ENCODE measurements around the gene CTNNA2. TPM values are rescaled to one million over a fixed set of nuclear protein-coding genes. Genes with fewer than 3 reads are reported as not detected.

Gene CTNNA2
- 0.06 TPM for polyA plus RNA-seq (2013, experiment 1 of 2; ENCODE audit: insufficient read length)
- 0.17 TPM for polyA plus RNA-seq (2013, experiment 2 of 2; ENCODE audit: insufficient read length)

DNA sequence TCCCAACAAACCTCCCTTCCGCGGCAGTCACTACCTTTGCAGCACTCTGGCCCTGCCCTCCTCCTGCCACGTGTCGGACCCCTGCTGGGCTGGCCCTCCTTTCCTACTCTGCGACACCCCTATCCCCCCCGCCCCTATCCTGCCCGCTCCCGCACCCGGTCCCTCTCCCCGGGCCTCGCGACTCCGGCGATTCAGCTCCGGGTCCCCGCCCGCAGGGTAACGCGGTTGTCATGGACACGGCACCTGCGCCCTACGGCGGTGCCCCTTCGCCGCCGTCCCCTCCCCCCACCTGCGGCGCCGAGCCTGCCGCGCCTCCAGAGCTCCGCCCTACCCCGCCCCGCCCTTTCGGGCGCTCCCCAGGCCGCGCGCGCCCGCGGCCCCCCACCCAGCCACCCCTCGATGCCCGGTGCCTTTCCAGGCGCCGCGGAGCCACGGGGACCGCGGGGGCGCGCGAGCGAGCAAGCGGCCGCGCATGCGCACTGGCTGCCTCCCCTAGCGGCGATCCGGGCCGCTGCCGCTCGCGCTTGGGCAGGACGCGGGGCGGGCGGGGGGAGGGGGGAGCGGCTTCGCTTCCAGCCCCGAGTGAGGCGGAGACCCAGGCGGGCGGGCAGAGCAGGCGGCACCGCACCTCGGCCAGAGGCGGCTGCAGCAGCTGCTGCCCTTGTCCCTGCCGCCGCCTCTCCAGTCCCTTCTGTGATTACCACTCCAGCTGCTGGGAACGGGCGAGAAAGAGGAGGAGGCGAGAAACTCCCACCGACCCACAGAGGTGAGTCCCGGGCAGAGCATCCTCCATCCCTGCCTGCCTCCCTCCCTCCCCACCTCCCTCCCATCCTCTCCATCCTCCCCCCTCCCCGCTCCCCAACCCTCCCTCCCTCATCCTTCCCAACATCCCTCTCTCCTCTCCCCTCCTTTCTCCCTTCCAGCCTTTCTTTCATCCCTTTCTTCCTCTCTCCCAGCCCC is at the start of gene CTNNA2:
TSS of gene CTNNA2 (plus strand) at position 610 of the 960 bp plus-strand sequence.
- peak; percentile 13 for DNase-seq

DNA sequence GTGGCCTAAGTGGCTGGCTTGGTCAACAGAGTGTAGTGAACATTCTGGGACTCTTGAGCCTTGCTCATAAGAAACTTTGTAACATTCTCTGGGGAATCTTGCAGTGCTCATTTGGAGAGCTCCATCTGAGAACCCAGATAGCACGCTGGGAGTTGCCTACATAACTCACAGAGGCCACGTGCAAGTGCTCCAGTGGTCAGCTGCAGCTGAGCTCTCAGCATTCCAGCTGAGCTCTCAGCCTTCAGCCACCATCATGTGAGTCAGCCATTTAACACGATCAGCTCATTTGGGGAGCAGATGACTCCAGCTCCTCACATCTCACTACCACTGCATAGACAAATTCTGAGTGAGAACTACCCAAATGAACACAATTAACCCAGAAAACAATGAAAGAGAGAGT is 25.5 kb upstream of the CTNNA2 start:
- DNase-seq = no peak

DNA sequence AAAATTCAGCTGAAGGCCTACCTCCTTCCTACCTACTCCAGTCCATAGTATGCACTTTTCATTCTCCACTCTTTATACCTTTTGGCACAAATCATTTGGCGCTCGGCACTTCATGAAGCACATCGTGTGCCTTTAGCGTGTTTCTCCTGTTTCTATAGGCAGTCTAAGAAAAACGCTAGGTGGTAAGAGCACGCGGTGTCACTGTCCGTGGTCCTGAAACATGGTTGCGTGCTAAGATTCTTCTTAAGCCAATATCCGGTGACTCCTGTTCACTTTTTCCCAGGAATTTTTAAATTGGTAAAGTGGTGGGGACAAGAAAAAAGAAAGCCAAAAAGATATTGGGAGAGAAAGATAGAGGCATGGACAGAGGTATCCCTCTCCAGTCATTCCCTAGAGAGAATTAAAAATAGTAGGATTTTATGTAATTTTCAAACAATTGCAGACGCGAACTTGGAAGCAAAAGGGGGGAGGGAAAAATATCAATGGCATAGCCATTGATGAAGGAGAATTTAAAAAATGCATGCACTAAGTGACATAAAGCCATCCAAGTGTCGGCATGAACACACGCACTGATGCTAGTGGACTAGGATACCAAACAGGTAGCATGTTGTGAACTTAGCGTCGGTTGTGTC is 1.4 kb upstream of the CTNNA2 start:
- peak; percentile 33 for DNase-seq

DNA sequence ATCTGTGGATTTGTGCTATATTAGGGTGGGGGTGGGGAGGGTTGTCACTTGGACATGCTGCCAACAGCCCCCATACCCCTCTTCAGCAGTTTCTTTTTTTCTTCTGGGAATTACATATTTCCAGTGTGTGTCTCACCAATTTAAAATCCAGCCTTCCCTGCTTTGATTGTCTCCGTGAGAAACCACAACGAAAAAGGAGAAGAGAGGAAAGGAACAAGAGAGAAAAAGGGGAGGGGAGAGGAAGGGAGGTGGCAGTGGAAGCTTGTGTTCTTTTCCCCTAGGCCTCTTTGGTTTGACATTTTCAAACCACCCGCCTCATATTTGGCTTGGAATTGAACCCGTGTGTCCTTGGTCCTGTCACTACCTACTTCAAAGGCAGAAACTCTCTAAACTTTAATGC is 860 bp downstream of the CTNNA2 start:
- DNase-seq = no peak

DNA sequence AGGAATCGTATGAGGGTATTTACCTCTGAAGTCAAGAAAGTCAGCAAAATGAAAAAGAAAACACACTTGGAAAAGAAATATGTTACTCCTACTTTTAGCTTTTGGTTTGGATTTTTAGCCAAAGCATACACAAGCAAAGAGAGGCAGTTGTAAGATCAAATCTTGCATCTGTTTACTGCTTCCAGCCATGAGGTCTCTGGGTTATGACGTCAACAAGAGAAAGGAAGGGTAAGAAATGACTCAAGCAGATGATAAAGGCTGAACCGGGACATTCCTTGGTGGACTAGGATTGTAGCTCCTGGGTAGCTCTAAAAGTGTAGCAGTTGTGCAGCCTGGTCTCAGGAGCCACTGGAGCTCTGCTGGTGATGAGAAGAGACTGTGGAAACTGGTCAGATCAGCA is 16.8 kb downstream of the CTNNA2 start:
- no peak for DNase-seq

DNA sequence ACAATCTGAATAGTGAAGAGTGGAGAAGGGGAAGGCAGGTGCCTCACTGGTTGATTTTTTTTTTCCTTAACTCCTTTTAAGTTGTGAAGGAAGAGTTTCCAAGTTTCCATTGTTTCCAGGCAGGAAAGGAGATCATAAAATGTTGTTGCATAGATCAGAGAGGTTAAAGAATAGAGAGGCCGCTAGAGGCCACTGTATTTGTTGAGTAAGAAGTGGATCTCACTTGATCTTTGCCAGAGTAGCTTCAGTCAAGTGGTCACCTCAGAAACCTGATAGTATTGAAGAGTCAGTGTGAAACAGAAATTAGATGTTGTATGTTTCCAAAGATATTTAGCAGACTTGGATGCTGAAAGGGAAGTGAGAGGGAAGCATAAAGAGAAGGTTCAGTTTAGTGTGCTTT is 17.6 kb downstream of the CTNNA2 start:
- DNase-seq = no peak

DNA sequence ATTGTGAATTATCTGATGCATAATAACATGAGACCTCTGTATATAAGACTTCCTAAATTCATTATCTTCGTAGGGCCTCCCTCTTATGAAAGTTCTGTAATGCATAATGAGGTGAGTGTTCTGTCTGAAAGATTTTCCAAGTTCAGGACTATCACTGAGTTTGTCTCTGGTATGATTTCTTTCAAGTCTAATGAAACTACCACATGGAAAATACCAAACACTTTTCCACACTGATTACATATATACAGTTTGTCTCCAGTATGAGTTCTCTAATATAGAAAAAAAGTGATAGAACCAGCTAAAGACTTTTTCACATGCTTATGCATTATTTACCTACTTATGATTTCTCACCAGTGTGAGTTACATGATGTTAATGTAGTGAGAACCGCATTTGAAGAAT is 34.7 kb downstream of the CTNNA2 start:
- DNase-seq = no peak

DNA sequence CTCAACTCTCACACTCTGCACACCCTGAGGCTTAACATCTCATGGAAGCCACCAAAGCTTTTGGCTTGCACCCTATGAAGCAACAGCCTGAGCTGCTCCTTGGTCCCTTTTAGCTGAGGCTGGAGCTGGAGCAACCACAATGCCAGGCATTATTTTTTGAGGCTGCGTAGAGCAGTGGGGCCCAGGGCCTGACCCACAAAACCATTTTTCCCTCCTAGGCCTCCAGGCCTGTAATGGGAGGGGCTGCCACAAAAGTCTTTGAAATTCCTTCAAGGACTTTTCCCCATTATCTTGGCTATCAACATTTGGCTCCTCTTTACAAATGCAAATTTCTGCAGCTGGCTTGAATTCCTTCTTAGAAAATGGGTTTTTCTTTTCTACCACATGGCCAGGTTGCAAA is 39.8 kb downstream of the CTNNA2 start:
- no peak for DNase-seq

DNA sequence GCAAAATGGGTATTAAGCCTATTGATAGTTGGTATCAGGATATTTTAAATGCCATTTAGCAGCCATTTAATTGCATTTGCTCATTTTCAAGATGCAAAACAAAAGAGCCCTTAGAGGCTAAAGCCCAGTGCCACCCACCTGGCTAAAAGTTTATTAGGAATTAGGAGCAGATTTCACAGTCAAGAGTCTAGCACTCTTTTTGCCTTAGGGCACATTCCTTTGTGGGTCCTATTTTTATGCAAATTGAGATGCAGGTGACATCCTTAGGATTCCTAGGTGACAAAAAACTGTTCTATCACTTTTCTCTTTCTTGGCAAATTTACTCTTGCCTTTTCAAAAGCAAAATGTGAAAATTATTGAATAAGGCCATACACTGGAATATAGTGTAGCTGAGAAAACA is 42.0 kb downstream of the CTNNA2 start:
- DNase-seq = no peak

DNA sequence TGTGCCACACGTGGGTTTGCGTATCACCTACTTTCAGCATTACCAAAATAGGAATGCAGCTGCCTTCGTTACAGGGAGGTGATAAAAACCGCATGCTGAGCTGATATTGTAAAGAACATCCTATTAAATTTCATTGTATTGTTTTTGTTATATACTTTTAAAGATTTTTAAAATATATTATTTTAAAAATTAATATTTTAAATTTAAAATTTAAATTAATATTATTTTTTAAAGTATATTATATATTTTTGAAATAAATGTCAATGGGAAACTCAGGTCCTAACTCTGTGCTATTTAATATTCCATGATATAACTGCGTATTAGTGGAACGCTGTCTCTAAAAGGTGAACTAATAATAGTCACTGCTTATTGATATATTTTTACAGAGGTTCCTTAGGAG is 51.2 kb downstream of the CTNNA2 start:
- no peak for DNase-seq

DNA sequence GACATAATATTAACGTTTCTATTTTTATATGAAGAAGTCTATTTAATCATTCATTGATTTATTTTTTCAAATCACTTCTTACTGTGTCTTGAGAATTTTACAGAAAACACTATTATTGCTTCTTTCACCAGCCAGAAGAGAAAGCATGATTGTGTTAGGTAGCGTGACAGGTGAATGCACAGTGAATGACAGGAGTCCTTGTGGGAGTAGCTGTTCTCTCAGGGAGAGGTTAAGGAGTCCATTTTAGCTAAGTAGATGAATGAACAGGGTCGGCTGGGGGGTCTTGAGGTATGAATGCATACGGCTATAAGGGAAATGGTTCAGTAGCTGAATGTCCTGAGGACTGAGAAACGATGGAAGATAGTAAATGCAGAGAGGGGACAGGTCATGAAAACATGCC is 56.2 kb downstream of the CTNNA2 start:
- no peak for DNase-seq

DNA sequence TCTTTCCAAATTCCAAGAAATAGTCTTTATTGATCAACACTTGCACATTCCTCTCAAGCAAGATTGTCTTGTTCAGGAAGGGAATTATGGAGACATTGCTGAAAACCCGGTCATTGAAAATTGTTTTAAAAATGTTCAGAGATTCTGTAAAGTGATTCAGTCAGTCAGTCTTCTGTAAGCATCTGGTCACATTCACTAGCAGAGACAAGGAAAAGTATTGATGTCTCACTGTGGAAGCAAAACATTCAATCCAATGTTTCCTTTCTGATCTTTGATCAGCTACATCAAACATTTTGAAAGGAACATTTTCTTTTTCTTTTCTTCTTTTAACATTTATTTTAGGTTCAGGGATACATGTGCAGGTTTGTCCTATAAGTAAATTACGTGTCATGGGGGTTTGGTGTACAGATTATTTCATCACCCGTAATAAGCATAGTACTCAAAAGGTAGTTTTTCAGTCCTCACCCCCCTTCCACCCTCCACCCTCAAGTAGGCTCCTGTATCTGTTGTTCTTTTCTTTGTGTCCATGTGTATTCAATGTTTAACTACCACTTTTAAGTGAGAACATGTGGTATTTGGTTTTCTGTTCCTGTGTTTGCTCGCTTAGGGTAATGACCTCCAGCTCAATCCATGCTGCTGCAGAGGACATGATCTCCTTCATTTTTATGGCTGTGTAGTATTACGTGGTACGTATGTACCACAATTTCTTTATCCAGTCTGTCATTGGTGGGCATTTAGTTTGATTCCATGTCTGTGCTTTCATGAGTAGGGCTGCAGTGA is 61.2 kb downstream of the CTNNA2 start:
- no peak for DNase-seq

DNA sequence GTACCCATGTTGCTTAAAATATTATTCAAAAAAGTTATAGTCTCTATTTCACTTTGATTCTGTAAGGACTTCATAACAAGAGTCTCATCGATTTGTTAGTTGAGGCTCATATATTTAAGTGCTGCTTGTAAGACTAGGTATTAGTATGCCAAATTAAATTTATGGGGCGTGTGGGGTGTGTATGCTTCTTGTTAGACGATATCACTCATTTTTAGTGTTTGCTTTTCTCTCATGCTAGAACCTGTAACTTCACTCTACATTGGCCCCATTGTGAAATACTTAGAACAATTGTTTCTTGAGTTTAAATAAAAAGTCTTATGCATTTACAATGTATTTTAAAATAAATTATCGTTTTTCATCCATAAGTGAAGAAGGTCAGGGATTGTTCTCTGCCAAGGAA is 63.6 kb downstream of the CTNNA2 start:
- no peak for DNase-seq

DNA sequence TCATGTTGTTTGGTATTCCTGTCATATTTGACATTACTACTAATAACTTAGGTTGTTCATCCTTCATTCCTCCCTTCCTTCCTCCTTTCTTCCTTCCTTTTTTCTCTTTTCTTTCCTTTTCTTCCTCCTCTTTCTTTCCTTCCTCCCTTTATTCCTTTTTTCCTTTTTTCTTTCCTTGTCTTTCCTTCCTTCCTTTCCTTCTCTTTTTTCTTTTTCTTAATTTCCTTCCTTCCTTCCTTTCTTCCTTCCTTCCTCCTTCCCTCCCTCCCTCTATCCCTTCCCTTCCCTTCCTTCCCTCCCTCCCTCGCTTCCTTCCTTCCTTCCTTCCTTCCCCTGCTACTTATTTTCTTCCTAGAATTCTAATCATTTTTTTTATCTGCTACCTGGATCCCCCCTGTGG is 66.1 kb downstream of the CTNNA2 start:
- no peak for DNase-seq

DNA sequence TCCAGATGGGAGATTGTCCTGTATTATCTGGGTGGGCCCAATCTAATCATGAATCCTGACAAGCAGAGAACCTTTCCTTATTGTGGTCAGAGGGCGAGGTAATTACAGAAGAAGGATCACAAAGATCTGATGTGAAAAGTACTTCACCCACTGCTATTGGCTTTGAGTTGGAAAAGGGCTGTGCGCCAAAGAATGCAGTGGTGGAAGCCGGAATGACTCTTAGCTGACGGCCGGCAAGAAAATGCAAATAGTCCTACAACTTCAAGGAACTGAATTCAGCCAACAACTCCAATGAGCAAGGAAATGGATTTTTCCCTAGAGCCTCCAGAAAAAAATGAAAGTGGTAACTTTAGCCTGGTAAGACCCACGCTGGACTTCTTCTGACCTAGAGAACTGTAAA is 67.3 kb downstream of the CTNNA2 start:
- no peak for DNase-seq

DNA sequence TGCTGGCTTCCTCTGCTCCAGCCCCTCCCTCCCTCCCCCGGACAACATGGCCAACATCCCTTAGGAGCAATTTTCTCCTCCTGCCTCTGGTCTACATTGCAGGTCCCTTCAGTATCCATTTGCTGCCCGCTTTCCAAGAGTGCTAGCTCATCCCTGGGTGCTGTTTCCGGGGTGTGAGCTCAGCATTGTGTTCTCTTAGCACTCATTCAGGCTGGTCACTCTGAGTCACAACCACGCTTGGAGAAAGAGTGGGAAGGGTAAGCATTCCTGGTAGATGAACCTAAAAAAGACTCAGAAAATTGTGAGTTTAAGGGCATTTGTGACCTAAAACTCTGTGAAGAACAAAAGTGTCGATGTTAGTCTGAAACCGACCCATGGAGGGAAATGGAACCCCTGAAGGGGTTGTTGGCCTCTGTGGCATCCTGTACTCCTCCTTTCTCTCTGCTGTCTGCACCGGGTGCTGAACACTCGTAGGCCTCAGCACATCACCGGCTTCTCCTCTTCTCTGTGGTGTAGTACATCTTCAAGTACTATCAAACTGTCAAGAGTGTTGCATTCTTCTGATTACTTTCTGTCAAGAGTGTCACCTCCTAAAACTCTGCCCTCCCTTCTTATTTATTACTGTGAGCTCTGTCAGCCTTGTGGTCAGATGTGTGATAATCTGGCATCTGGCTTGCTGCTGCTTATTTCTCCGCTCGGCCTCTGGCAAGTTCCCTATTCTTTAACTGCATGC is 73.0 kb downstream of the CTNNA2 start:
- peak; percentile 13 for DNase-seq

DNA sequence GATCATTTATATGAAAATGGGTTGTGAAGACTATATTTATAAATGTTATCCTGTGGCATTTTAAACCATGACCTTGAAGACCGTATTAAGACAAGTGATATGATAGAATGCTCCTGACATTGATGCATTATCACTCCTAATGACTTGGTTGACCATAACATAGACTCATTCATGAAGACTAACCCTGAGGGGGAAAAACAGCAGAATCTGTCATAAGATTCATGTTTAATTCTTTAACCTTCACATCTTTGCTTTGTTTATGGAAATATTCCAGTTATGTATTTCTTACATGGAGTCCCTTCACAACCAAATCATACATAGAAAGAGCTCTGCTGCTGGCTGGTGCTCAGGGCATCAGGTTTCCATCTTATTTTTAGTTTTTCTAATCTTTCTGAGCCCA is 78.4 kb downstream of the CTNNA2 start:
- DNase-seq = no peak

DNA sequence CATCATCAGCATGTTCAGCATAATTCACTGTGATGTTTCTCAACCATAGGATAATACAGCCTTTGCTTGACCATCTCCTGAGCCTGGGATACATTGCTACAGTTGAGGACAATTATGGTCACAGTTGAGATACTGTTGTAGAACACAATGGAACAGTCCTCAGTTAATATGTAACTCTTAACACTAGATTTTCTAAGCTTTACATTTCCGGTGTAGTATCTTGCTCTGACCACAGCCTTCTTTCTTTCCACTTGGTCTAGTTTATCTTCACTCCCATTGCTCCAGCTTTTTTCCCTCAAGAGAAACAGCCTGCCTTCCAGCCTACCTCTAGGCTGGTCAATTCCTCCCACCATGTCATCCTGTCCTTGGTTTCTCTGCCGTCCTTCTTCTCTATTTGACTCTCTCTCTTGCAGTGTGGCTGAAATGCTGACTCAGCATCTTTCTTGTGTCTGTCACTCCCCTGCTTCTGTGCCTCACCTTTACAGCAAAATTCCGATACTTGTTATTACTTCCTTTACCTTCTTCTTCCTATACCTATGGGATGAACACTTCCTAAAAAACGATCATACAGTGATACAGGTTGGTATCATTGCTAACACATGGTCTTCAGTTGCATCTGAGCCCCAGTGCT is 80.5 kb downstream of the CTNNA2 start:
- DNase-seq = no peak

DNA sequence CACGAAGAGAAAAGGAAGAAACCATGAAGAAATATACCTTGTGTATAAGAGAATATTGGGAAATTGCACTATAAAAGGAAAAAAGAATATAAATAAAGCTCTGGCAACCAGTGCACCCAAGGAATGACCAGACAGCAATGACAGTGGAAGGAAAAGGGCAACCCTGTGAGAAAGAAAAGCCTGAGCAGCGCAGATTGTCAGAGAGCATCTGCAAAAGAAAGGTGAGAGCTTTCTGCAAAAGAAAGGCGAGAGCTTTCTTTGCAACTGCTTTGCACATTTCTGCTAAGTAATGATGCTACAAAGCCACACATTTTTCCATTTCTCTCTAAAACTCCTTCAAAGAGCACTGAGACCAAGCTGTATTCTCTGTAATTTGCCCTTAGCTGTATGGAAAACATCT is 83.6 kb downstream of the CTNNA2 start:
- no peak for DNase-seq

DNA sequence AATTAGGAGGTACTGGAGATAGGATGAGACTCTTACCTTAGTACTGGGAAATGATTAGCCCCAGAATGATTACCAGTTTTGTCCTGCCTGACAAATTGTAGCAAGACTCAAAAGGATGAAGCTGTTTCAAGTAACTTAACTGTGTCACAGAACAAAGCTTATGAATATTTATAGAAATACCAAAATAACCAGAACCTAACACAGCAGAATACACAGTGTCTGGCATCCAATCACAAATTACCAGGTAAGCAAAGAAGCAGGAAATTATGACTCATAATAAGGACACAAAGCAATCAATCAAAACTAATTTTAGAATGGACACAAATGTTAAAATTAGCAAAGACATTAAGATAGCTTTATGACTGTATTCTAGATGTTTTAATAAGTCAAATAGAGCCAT is 91.9 kb downstream of the CTNNA2 start:
- no peak for DNase-seq

DNA sequence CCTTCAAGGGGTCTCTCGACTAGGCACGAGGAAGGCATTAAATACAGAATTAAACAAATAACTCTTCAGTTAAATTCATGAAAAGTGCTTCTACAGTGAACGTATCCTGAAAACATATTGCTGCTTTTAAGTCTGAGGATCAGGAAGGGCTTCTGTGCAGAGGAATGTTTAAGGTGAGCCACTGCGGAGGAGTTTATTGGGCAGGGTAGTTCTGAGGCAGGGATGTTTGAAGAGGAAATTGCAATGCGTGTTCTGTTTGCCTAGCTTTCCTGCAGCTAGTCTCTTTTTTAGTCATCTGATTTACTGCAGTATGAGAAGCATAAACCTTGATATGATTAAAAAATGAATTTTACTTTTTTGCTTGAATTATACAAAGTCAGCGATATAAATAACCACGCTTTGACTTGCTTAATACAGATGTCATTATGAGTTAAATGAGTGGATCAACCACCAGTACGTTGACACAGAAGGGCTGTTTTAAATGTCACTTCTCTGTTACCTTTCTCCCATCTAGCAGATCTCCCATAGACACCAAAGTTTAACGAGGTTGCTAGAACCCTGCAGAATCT is 98.7 kb downstream of the CTNNA2 start:
- DNase-seq = no peak

DNA sequence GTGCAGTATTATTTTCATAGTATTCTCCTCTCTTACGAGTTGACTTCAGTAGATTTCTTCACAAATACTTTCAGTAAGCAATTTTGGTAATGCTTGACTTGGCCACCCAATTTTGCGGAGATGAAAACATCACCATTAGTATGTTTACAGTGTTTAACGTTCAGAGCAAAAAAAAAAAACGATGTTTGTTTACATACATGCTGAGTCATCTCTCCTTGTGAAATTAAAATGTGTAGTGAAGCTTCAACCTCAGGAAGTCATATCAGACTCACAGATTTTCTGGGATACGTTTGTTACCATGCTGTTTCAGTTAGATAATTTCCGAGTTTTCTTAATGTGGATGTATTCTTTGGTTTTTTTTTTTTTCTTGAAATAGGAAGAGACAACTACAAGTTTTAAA is 100.1 kb downstream of the CTNNA2 start:
- no peak for DNase-seq
